Measurements from ENCODE around the gene KRT15. TPM values are rescaled to one million over a fixed set of nuclear protein-coding genes. Genes with fewer than 3 reads are reported as not detected.

The KRT15 gene
- polyA plus RNA-seq, 1 donor (not counting 4 experiments of a cell fraction or from before 2014, with no cell fraction given), result 729 TPM

DNA sequence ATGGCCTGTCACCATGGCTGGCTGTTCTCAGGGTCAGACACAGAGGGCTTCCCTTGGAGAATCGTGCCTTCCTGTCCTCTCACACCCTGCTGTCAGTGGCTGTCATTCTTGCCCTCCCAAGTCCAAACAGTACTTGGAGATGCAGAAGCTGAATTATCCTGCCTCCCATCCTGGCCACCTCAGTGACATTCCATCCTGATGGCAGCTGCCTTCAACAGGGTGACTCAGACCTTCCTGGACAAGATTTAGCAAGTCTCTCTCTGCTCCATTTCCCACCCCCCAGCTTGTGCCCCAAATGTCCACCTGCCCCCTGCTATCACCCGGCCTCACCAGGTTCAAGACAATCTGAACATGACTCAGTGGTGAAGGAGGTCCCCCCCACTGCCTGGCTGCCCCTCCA lies 24.2 kb downstream of the KRT15 start:
- Histone ChIP-seq H3K9me1 (ENCODE audit: control insufficient read depth, extremely low read depth, insufficient read depth, low read length) (no peaks in the 10 kb centered on the region), H3K27ac (ENCODE audit: control insufficient read depth, insufficient read depth, low read length) (no peak overlapping the region), H3K9me3 (ENCODE audit: control insufficient read depth, low read depth, low read length) (no peaks in the 10 kb centered on the region), H3K4me3 (ENCODE audit: control insufficient read depth in 2 of 3, extremely low read depth in 1 of 3, insufficient read depth in 2 of 3, low read depth in 1 of 3, low read length in 3 of 3) (no peak overlapping the region), H3K4me2 (ENCODE audit: control insufficient read depth, extremely low read depth, insufficient read depth, low read depth, low read length) (no peak overlapping the region), H3K79me2 (ENCODE audit: control insufficient read depth, insufficient read depth, low read length) (no peaks in the 10 kb centered on the region), H3K4me1 (ENCODE audit: control insufficient read depth, extremely low read depth, insufficient read depth, low read length) (peaks cover 29% of the 10 kb centered on the region), H2AFZ (ENCODE audit: control insufficient read depth, low read length) (no peak overlapping the region), H4K20me1 (ENCODE audit: control insufficient read depth, extremely low read depth, insufficient read depth, low read length) (no peaks in the 10 kb centered on the region), H3K27me3 (ENCODE audit: control insufficient read depth, extremely low read depth, insufficient read depth, low read length) (no peaks in the 10 kb centered on the region), H3K36me3 (ENCODE audit: control insufficient read depth in 2 of 2, extremely low read depth in 1 of 2, insufficient read depth in 2 of 2, low read length in 2 of 2) (no peaks in the 10 kb centered on the region), H3K9ac (ENCODE audit: control insufficient read depth, extremely low read depth, insufficient read depth, low read length) (no peak overlapping the region)
- no peak for FAIRE-seq
- TF ChIP-seq, protein P1, sequence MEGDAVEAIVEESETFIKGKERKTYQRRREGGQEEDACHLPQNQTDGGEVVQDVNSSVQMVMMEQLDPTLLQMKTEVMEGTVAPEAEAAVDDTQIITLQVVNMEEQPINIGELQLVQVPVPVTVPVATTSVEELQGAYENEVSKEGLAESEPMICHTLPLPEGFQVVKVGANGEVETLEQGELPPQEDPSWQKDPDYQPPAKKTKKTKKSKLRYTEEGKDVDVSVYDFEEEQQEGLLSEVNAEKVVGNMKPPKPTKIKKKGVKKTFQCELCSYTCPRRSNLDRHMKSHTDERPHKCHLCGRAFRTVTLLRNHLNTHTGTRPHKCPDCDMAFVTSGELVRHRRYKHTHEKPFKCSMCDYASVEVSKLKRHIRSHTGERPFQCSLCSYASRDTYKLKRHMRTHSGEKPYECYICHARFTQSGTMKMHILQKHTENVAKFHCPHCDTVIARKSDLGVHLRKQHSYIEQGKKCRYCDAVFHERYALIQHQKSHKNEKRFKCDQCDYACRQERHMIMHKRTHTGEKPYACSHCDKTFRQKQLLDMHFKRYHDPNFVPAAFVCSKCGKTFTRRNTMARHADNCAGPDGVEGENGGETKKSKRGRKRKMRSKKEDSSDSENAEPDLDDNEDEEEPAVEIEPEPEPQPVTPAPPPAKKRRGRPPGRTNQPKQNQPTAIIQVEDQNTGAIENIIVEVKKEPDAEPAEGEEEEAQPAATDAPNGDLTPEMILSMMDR (optimal IDR thresholded peaks at IDR 0.05 in 1 of 3, IDR thresholded peaks at IDR 0.05 in 1 of 3, conservative IDR thresholded peaks at IDR 0.05 in 1 of 3; ENCODE audit: extremely low read depth in 1 of 3, insufficient read depth in 2 of 3, low read length in 3 of 3), result no peak
- TF ChIP-seq EZH2 (IDR thresholded peaks at IDR 0.05; ENCODE audit: low read length), result no peak
- dilution Hi-C loops (cut with MboI; ENCODE audit: extremely low pct_ligation_motif_present, low sequenced_read_pairs), result no loop called here
- no peak for DNase-seq (ENCODE audit: low read depth, low spot score)

DNA sequence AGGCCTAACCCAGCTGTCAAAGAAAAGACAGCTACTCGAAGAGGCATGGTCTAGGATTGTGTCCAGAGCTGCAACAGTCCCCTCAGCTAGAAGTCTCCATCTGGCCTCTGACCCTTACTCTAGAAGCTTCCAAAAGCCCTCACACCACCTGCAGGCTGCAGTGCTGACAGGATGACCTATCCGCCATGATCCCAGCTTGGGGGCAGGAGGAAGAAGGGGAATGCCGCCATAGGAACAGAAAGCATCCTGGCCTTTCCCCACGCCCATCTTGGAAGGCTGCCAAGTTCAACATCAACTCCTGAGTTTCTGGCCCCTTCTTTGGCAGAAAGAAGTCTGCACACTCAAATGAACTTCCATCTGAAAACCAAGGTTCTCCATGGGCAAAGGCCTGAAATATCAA lies 25.9 kb downstream of the KRT15 start:
- TF ChIP-seq, protein P1 (optimal IDR thresholded peaks at IDR 0.05 in 1 of 3, IDR thresholded peaks at IDR 0.05 in 1 of 3, conservative IDR thresholded peaks at IDR 0.05 in 1 of 3; ENCODE audit: extremely low read depth in 1 of 3, insufficient read depth in 2 of 3, low read length in 3 of 3), result no peak
- TF ChIP-seq EZH2 (IDR thresholded peaks at IDR 0.05; ENCODE audit: low read length), result no peak
- H3K36me3 ChIP-seq (ENCODE audit: control insufficient read depth in 2 of 2, extremely low read depth in 1 of 2, insufficient read depth in 2 of 2, low read length in 2 of 2), result no peaks in the 10 kb centered on the region
- no peak overlapping the region for H3K27ac ChIP-seq (ENCODE audit: control insufficient read depth, insufficient read depth, low read length)
- H3K4me1 ChIP-seq (ENCODE audit: control insufficient read depth, extremely low read depth, insufficient read depth, low read length), result peaks cover 16% of the 10 kb centered on the region
- no peaks in the 10 kb centered on the region for H3K27me3 ChIP-seq (ENCODE audit: control insufficient read depth, extremely low read depth, insufficient read depth, low read length)
- H4K20me1 ChIP-seq (ENCODE audit: control insufficient read depth, extremely low read depth, insufficient read depth, low read length), result no peaks in the 10 kb centered on the region
- no peaks in the 10 kb centered on the region for H3K9me3 ChIP-seq (ENCODE audit: control insufficient read depth, low read depth, low read length)
- H3K4me2 ChIP-seq (ENCODE audit: control insufficient read depth, extremely low read depth, insufficient read depth, low read depth, low read length), result no peak overlapping the region
- FAIRE-seq (peak; percentile 70), DNase-seq (ENCODE audit: low read depth, low spot score) (no peak)
- no peak overlapping the region for H3K9ac ChIP-seq (ENCODE audit: control insufficient read depth, extremely low read depth, insufficient read depth, low read length)
- H3K79me2 ChIP-seq (ENCODE audit: control insufficient read depth, insufficient read depth, low read length), result no peaks in the 10 kb centered on the region
- no peak overlapping the region for H3K4me3 ChIP-seq (ENCODE audit: control insufficient read depth in 2 of 3, extremely low read depth in 1 of 3, insufficient read depth in 2 of 3, low read depth in 1 of 3, low read length in 3 of 3)
- dilution Hi-C loops (cut with MboI; ENCODE audit: extremely low pct_ligation_motif_present, low sequenced_read_pairs), result no loop called here
- H2AFZ ChIP-seq (ENCODE audit: control insufficient read depth, low read length), result no peak overlapping the region
- H3K9me1 ChIP-seq (ENCODE audit: control insufficient read depth, extremely low read depth, insufficient read depth, low read length), result no peaks in the 10 kb centered on the region
